ENCODE results near the gene TTLL1. TPM values are rescaled to one million over a fixed set of nuclear protein-coding genes. Genes with fewer than 3 reads are reported as not detected.
A peak's percentile ranks its signal among the peaks of the same experiment; 100 is the strongest.

Gene TTLL1
- total and polyA plus RNA-seq, 7 donors = 2.4 to 6.4 (median 4.3) TPM

DNA sequence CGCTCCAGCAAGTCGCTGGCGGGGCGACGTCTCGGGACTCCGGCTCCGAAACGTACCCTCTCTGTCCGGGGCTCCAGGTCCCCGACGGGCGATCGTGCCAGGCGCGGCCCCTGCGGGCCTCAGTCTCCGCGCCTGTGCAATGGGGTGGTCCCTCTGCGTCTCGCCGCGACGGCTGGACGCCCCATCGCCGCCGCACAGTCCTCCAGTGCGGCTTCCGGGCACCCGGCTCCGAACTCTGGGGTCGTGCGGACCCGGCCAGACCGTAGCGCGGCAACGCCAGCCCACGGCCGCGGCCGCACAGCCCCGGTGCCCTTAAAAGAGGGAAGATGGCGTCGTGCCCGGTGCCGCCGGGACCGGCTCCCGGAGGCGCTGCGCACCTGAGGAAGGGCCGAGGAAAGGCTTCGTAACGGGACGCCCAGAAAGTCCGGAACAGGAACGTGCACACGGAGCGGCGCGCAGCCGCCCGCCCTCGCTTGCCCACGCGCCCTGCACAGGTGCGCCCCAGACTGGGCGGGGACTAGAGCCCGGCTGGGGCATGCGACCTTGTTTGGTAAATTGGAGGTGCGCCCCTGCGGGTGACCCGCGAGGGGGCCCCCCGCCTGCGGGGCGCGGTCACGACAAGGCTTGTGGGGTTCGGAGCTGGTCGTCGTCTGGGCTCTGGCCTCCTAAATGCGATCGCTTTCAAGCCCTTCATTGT, 21.9 kb upstream of the TTLL1 start:
- TF ChIP-seq EP300 (IDR thresholded peaks at IDR 0.05) (no peak), POLR2AphosphoS5 (IDR thresholded peaks at IDR 0.05) (no peak), POLR2A (IDR thresholded peaks at IDR 0.05) (no peak)
- TF ChIP-seq, protein P1, sequence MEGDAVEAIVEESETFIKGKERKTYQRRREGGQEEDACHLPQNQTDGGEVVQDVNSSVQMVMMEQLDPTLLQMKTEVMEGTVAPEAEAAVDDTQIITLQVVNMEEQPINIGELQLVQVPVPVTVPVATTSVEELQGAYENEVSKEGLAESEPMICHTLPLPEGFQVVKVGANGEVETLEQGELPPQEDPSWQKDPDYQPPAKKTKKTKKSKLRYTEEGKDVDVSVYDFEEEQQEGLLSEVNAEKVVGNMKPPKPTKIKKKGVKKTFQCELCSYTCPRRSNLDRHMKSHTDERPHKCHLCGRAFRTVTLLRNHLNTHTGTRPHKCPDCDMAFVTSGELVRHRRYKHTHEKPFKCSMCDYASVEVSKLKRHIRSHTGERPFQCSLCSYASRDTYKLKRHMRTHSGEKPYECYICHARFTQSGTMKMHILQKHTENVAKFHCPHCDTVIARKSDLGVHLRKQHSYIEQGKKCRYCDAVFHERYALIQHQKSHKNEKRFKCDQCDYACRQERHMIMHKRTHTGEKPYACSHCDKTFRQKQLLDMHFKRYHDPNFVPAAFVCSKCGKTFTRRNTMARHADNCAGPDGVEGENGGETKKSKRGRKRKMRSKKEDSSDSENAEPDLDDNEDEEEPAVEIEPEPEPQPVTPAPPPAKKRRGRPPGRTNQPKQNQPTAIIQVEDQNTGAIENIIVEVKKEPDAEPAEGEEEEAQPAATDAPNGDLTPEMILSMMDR (IDR thresholded peaks at IDR 0.05) = no peak
- no peak overlapping the region for H3K27ac ChIP-seq
- peaks cover 0 to 22% (median 19%) of the 10 kb centered on the region in 4 donors for H3K4me1 ChIP-seq
- intact Hi-C loops (cut with DNase I) = no loop called here
- no peaks in the 10 kb centered on the region for H3K36me3 ChIP-seq
- DNase-seq = no peak
- WGBS, 2 donors = 1 to 2% methylated on average over 86 of the region's 86 CpGs
- H3K4me3 ChIP-seq = peak overlapping the region; percentile 23 to 53 (median 44)
- H3K9me3 ChIP-seq = no peaks in the 10 kb centered on the region
- H3K27me3 ChIP-seq = peaks cover 27 to 70% (median 58%) of the 10 kb centered on the region in 3 donors

DNA sequence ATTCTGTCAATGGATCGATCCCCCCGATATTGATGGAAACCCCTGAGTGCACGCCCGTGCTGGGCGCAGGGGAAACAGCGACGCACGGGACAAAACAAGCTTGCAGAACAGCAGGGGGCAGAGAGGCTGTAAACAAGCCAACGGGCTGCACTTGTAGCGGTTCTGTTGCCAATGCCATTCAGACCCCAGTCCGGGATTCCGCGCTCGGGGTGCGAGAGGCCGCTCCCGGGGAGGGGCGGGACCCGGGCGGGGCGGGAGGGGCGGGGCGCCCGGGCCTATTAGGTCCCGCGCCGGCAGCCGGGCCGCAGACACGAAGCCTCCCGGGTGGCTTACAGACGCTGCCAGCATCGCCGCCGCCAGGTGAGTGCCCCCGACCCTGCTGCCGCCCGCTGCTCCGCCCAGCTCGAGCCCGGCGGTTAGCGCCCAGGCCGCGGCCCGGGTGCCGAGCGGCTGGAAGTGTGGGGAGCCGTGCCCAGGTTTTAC, 21.3 kb upstream of the TTLL1 start, which contains the start of gene BIK:
Gene BIK (plus strand): TSS at position 307 of the 483 bp plus-strand sequence. CDS start 13,273 bp downstream, outside the sequence.
- no peak within 1 kb of the TSS for H3K27ac ChIP-seq

DNA sequence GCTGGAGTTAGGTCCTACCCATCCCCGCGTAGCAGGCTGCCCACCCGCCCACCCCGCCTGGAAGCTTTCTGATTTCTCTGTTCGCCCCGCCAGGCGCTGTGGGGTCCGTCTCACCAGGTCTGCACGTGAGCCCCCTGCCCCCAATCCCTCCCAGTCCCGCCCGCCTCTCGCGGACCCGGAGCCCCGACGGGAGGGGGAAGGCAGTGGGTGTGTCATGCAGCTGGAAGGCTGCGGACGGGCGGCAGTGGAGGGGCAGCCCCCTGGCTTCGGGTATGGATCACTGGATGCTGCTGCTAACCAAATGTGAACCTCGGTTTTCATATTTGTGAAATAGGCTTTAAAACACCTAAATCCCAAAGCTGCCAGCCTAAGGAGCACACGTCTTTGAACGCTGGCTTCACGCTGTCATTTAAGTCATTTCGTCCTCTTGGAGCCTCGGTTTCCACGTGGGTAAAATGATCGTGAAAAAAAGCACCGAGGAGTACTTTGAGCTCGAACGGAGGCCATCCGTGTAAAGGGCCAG, 20.8 kb upstream of the TTLL1 start:
- WGBS, 2 donors = 14 to 15% methylated on average over 32 of the region's 32 CpGs
- peak overlapping the region; percentile 23 to 53 (median 44) for H3K4me3 ChIP-seq
- no peak overlapping the region for H3K27ac ChIP-seq

More for the DNA sequence above, 21.3 kb upstream of the TTLL1 start, which contains the start of gene BIK:
- intact Hi-C loops (cut with DNase I) = no loop called here
- peaks cover 0 to 22% (median 19%) of the 10 kb centered on the region in 4 donors for H3K4me1 ChIP-seq
- H3K27me3 ChIP-seq = peaks cover 27 to 64% (median 58%) of the 10 kb centered on the region in 3 donors
- TF ChIP-seq POLR2A (IDR thresholded peaks at IDR 0.05) (no peak), POLR2AphosphoS5 (IDR thresholded peaks at IDR 0.05) (no peak), EP300 (IDR thresholded peaks at IDR 0.05) (no peak)
- TF ChIP-seq, protein P1 (IDR thresholded peaks at IDR 0.05) = no peak
- 0% methylated on average over 49 of the region's 49 CpGs for WGBS, 2 donors
- DNase-seq = no peak
- H3K9me3 ChIP-seq = no peaks in the 10 kb centered on the region
- H3K4me3 ChIP-seq = peak within 1 kb of the TSS; percentile 23 to 53 (median 44)
- no peaks in the 10 kb centered on the region for H3K36me3 ChIP-seq

DNA sequence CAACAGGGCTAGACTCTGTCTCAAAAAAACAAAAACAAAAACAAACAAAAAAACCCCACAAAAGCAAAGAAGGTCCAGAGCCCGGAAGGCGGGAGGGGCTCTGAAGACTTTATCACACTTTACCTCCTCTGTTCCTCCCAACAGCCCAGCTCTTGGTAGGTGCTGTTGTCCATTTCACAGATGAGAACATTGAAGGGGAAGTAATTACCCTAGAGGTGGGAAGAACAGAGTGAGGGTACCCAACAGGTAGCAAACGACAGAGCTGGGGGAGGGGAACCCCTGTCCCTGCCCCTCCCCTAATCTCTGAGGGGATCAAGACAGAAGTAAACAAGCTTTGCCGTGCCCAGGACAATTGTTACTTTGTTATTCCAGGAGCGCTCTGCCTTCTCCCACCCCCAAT, 20.3 kb upstream of the TTLL1 start:
- peaks cover 22 to 55% (median 48%) of the 10 kb centered on the region in 3 donors for H3K27me3 ChIP-seq
- H3K27ac ChIP-seq = no peak overlapping the region
- H3K4me1 ChIP-seq = peaks cover 0 to 22% (median 19%) of the 10 kb centered on the region in 4 donors
- no peak overlapping the region for H3K4me3 ChIP-seq
- TF ChIP-seq POLR2A (IDR thresholded peaks at IDR 0.05) (no peak), POLR2AphosphoS5 (IDR thresholded peaks at IDR 0.05) (no peak), EP300 (IDR thresholded peaks at IDR 0.05) (no peak)
- TF ChIP-seq, protein P1 (IDR thresholded peaks at IDR 0.05) = no peak
- intact Hi-C loops (cut with DNase I) = no loop called here
- WGBS, 2 donors = 44 to 58% methylated on average over 5 of the region's 5 CpGs
- no peaks in the 10 kb centered on the region for H3K36me3 ChIP-seq
- DNase-seq = no peak
- H3K9me3 ChIP-seq = no peaks in the 10 kb centered on the region

More for the DNA sequence above, 20.8 kb upstream of the TTLL1 start:
- H3K27me3 ChIP-seq = peaks cover 25 to 59% (median 53%) of the 10 kb centered on the region in 3 donors
- intact Hi-C loops (cut with DNase I) = no loop called here
- H3K4me1 ChIP-seq = peaks cover 0 to 22% (median 19%) of the 10 kb centered on the region in 4 donors
- no peaks in the 10 kb centered on the region for H3K9me3 ChIP-seq
- no peak for DNase-seq
- TF ChIP-seq, protein P1 (IDR thresholded peaks at IDR 0.05) = no peak
- no peaks in the 10 kb centered on the region for H3K36me3 ChIP-seq

All from sigmoid colon (tissue), 7 donors.